ENCODE results near the gene GPR85.

GPR85 gene

DNA sequence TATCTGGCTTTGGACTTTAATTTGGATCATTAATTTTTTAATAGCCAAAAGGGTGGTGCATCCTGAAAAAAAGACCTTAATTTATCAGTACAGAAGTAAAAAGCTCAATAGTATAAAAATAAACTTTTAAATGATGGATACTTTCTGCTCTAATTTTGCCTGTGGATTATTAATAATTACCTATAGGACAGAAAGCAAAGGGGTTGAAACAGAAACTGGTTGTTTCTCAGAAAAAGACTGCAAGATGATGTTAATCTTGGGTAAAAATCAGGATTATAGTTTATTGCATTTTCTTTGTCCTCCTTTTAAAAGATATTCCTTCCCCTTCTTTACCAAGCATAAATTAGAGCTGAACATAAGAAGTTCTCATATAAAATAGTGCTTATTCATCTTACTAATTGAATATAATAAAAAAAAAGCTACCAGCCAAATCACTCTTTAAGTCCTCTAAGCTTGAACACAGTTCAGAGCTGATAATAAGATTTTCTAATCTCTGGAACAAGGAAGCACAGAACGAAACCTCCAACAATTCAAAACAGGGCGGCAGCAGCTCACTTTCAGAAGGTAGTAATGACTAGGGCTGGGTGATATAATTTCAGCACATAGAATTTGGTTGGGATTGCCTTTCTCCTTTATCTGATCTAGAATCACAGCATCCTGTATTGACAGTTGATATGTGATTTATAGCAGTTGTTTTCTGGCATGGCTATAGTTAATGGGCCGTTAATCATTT is 8.1 kb upstream of the GPR85 start:
- DNase-seq (ENCODE audit: low spot score in 2 of 2) (no peak), ATAC-seq (no peak)
- Mint-ChIP-seq H3K36me3 (no peaks in the 10 kb centered on the region), H3K4me3 (no peak overlapping the region), H3K27ac (no peak overlapping the region), H3K4me1 (no peaks in the 10 kb centered on the region), H3K9me3 (no peaks in the 10 kb centered on the region)

DNA sequence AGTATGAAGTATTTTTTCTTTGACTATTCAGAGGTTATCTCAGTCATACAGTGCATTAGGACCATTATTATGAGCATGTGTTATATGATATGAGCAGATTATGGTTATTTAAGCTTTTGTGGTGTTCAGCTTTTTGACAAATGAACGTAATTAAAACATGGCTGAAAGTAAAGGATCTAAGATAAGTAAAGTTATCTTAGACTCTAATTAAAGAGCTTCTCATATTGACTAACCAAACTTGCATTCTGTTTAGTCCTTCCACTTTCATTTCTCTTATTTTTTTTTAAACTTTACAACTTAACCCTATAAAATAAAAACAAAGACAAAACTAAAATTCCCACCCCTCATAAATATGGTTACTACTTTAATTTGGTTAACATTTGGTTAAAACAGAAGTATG is 6.9 kb upstream of the GPR85 start:
- Mint-ChIP-seq H3K9me3 (no peaks in the 10 kb centered on the region), H3K4me3 (no peak overlapping the region), H3K36me3 (no peaks in the 10 kb centered on the region), H3K27ac (no peak overlapping the region), H3K4me1 (no peaks in the 10 kb centered on the region)
- DNase-seq (ENCODE audit: low spot score in 2 of 2) (no peak), ATAC-seq (no peak)

DNA sequence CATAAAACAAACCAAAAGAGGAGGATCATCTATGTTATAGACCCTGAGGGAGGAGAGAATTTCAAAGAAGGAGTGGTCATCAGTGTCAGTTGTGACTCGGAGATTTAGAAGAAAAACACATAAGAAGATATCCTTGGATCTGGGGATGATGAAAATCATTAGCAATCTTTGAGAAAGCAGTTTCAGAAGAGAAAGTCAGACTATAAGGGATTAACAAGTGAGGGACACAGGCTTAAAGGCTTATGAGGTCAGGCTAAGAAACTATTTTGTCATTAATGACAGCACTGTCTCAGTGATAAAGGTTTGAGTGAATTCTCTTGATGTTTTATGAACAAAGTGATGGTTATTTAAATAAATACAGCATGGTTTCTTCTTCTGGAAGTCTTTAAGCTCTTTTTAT is 6.1 kb upstream of the GPR85 start:
- Mint-ChIP-seq H3K4me3 (no peak overlapping the region), H3K36me3 (no peaks in the 10 kb centered on the region)

DNA sequence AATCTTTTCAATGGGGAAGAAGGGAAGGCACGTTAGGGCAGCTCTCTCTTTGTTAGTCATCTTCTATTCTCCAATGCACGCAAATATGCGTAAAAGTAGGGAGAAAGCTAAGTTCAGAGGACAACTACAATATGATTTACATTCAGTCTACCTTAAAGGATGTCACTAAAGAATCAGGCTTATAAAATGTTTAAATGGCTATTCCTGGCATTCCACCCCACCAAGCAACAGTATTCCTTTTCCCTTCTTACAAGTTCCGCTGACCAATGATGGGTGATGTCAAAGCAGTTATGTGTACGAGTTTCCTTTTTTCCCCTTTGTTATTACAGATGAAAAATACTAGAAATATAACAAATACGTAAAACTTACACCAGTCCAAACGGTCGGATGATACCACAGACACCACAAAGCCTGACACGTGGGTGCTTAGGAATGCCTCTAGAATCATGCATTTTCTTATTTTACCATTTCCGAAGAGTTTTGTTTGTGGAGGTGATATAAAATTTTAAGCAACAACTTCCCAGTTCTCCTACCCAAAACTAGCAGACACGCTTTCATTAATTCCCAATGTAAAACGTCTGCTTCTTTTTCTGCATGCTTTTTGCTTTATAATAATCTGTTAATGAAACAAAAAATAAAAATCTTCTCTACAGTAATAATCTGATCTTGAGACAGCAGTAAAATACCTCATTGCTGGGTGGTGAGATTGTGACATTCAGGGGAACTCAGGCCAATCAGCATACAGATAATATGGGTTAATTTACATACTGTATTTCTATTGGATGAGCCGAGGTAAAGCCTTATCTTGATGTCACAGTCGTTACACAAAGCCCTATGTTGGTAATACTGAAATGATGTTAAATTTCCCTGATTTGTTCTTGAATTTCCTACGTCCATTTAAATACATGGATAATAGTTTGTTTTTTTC is 708 bp upstream of the GPR85 start:
- Mint-ChIP-seq H3K4me3 (no peak overlapping the region), H3K9me3 (no peaks in the 10 kb centered on the region), H3K27ac (no peak overlapping the region), H3K36me3 (no peaks in the 10 kb centered on the region), H3K4me1 (no peaks in the 10 kb centered on the region)
- DNase-seq (ENCODE audit: low spot score in 2 of 2), result no peak
- ATAC-seq, result no peak

More for the DNA sequence above, 6.1 kb upstream of the GPR85 start:
- ATAC-seq (no peak), DNase-seq (ENCODE audit: low spot score in 2 of 2) (no peak)
- Mint-ChIP-seq H3K4me1 (no peaks in the 10 kb centered on the region), H3K27ac (no peak overlapping the region), H3K9me3 (no peaks in the 10 kb centered on the region)

DNA sequence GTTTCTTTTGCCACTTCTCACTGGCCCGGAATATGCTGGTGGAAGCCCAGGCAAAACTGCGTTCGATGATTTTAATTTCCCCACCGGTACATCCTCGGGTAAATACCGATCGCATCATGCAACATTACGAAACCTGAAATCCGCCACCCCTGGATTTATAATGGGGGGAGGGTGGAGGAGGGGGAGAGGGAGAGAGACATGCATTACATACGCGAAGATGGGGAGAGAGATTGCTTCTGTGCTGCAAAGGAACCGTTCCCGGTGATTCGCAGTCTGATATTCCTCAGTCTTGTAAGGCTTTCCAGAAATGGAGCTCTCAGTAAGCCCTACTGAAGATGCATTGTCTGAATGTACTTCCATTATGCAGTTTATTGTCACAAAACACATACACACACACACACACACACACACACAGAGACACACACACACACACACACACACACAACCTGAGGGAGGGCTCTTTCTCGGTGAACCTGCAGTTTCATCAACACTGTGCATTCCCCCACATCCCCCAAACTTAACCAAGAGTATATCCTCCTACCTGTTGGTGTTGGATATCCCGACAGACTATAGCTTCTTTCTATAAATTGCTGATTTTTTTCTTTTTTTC is 741 bp downstream of the GPR85 start:
- H3K9me3 Mint-ChIP-seq, result no peaks in the 10 kb centered on the region

DNA sequence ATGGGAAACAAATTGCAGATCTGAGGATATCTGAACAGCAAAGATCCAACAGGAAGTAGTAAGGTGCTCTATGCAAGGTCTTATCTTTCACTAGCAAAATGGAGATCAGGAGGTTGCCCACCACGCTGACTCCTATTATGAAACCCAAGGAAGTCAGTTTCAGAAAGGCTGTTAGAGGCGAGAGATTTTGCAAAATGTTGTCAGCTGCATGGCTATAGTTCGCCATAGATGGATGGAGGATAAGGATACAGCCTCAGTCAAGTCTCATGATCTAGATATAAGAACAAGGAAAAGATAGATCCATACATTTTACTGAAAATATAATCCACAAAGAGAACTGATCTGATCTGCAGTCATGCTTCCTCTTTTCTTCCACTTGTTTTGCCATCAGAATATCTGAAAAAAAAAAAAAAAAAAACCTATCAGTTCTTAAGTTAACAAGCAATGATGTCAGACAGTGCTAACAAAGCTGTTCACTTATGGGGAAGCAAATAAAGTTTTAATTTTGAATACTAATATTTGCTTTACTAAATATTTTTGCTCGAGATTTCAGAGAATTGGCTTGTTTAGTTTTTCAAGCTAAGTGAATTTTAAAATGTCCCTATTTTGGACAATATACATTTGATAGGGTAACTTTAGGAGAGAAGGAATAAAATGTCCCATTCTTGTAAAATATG is 2.0 kb downstream of the GPR85 start:
- ATAC-seq (no peak), DNase-seq (ENCODE audit: low spot score in 2 of 2) (no peak)
- Mint-ChIP-seq H3K4me1 (no peaks in the 10 kb centered on the region), H3K4me3 (no peak overlapping the region), H3K9me3 (no peaks in the 10 kb centered on the region), H3K36me3 (no peaks in the 10 kb centered on the region), H3K27ac (no peak overlapping the region)

More for the DNA sequence above, 741 bp downstream of the GPR85 start:
- DNase-seq (ENCODE audit: low spot score in 2 of 2) (no peak), ATAC-seq (peak; percentile 31)
- Mint-ChIP-seq H3K27ac (no peak overlapping the region), H3K4me1 (no peaks in the 10 kb centered on the region), H3K36me3 (no peaks in the 10 kb centered on the region), H3K4me3 (no peak overlapping the region)

DNA sequence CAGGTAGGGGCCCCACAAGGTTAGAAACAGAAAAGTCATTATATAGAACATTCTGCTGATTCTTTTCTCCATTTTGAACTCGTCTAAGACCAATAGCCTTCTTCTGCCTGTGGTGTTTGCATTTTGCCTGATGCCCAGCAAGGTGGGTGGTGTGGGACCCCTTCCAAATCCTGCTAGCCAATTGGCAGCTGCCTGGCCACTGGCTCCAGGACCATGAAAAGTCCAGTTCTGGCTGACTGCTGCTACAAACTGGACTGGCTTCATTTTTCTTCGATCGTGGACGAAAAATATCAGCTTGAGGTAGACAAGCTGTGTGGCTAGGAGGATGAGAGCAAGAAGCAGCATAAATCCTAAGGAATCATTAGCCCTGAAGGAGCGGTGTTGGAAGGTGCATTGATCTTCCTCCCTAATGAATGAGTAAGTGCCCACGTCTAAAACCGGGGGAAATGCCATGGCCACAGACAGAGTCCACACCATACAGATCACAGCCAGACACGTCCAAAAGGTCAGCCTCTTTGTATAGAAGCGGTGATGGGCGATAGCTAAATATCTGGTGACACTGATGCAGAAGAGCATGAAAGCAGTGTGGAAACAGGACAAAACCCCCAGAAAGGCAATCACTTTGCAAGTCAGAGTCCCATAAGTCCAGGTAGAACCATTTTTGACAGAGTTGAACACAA is 2.7 kb downstream of the GPR85 start:
- ATAC-seq, result no peak
- H3K9me3 Mint-ChIP-seq, result no peaks in the 10 kb centered on the region
- no peak overlapping the region for H3K4me3 Mint-ChIP-seq

DNA sequence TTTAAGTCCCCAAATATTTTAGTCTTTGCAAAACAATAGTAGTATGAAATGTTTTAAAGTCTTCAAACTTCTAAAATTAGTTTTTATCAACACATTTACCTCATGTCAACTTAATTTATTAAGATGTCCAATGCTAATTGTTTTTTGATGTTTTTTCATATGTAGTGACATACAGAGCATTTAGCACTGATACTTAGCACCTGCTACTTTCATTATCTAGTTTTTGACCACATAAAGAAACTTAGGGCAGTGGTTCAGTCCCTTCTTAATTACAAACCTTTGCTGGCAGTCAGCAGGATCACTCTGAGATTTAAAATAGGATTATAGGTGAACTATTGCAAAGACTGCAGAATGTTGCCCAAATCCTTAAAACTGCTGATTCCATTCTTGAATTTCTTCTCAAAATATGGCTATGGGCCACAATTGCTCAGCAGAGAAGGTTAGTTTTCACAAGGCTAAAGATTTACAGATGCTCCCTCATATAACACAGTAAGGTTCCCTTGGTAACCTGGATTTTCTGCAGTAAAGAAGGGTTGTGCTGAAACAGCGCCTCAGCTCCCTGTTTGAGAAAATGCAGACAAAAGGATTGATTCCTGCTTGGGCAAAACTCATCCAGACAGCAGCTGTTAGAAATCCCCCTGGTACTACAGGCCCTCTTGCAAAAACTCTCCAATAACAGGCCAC is 3.4 kb downstream of the GPR85 start:
- H3K36me3 Mint-ChIP-seq, result no peaks in the 10 kb centered on the region
- H3K27ac Mint-ChIP-seq, result no peak overlapping the region
- H3K9me3 Mint-ChIP-seq, result no peaks in the 10 kb centered on the region
- DNase-seq (ENCODE audit: low spot score in 2 of 2), result no peak
- no peaks in the 10 kb centered on the region for H3K4me1 Mint-ChIP-seq
- H3K4me3 Mint-ChIP-seq, result no peak overlapping the region
- no peak for ATAC-seq

More for the DNA sequence above, 2.7 kb downstream of the GPR85 start:
- no peaks in the 10 kb centered on the region for H3K4me1 Mint-ChIP-seq
- no peak for DNase-seq (ENCODE audit: low spot score in 2 of 2)
- H3K27ac Mint-ChIP-seq, result no peak overlapping the region
- no peaks in the 10 kb centered on the region for H3K36me3 Mint-ChIP-seq

DNA sequence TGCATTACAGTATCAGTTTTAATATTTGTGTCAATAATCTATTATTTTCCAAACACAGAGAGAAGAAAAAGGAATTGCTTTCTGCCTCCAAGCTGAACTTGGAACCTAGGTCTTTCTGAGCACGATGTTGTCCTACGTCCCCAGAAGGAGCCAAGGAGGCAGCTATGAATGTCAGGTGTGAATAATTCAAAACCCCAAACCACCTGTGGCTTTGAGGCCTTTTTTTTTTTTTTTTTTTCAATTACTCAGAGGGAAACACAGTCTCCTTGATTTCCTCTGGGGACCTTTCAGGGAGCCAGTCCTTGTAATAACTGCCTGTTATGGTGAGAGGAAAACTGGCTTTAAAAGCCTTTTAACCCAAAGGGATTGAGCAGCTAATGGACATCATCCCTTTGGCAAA is 8.3 kb downstream of the GPR85 start:
- H3K4me1 Mint-ChIP-seq, result no peaks in the 10 kb centered on the region
- no peak overlapping the region for H3K27ac Mint-ChIP-seq
- DNase-seq (ENCODE audit: low spot score in 2 of 2) (no peak), ATAC-seq (peak; percentile 55)
- H3K4me3 Mint-ChIP-seq, result no peak overlapping the region
- no peaks in the 10 kb centered on the region for H3K36me3 Mint-ChIP-seq
- no peaks in the 10 kb centered on the region for H3K9me3 Mint-ChIP-seq

DNA sequence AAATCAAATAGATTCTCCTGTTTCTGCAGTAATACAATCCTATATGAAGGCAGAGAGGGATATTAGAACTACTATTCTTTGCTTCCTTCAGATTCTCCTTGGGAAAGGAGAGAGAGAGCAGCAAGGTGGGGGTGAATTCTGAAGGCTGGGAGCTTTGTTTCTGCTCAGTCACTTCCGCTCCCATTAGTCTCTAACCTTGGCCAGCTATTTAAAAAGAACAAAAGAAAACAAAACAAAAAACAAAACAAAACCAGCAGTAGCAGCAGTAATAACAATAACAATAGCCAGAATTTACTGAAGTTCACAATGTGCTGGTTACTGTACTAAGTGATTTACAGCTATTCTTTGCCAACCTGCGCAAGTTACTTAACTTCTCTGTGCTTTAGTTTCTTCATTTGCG is 9.9 kb downstream of the GPR85 start:
- H3K9me3 Mint-ChIP-seq, result no peaks in the 10 kb centered on the region
- no peak overlapping the region for H3K27ac Mint-ChIP-seq
- no peak for DNase-seq (ENCODE audit: low spot score in 2 of 2)
- no peak for ATAC-seq
- H3K36me3 Mint-ChIP-seq, result no peaks in the 10 kb centered on the region
- H3K4me1 Mint-ChIP-seq, result no peaks in the 10 kb centered on the region
- H3K4me3 Mint-ChIP-seq, result no peak overlapping the region

DNA sequence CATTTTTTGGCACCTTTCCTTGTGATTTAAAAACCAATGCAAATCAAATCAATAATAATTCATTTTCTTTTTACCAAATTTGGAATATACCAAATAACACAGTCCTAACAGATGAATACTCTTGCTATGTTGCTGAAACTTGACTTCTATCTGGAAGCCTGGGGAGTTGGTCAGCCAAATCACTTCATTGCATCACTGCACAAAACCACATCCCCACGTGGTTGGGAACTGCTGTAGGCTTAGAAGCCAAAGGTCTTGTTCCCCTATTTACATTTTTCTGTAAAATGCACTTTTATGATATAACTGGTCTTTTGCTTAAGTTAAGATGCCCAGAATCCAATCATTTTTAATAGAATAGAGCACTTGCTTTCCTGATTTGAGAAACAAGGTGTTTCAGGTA is 15.2 kb downstream of the GPR85 start:
- no peak for ATAC-seq
- Mint-ChIP-seq H3K27ac (no peak overlapping the region), H3K36me3 (no peaks in the 10 kb centered on the region), H3K4me1 (no peaks in the 10 kb centered on the region), H3K9me3 (no peaks in the 10 kb centered on the region), H3K4me3 (no peak overlapping the region)
- DNase-seq (ENCODE audit: low spot score in 2 of 2), result no peak

DNA sequence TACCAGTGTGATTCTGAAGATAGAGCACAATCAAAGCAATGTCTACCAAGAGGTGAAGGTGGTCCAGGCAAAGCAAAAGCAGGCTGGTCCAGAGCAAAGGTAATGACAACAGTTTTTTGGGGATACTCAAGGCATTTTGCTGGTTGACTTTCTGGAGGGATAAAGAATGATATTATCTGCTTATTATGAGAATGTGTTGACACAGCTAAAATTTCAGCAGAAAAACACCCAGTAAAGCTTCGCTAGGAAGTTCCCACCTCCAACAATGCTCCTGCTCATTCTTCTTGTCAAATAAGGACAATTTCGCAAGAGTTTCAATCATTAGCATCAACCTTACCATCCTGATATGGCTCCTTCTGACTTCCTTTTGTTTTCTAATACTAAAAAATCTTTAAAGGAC is 24.1 kb downstream of the GPR85 start:
- Mint-ChIP-seq H3K4me1 (no peaks in the 10 kb centered on the region), H3K4me3 (no peak overlapping the region), H3K9me3 (no peaks in the 10 kb centered on the region), H3K36me3 (no peaks in the 10 kb centered on the region), H3K27ac (no peak overlapping the region)
- no peak for ATAC-seq
- DNase-seq (ENCODE audit: low spot score in 2 of 2), result no peak

DNA sequence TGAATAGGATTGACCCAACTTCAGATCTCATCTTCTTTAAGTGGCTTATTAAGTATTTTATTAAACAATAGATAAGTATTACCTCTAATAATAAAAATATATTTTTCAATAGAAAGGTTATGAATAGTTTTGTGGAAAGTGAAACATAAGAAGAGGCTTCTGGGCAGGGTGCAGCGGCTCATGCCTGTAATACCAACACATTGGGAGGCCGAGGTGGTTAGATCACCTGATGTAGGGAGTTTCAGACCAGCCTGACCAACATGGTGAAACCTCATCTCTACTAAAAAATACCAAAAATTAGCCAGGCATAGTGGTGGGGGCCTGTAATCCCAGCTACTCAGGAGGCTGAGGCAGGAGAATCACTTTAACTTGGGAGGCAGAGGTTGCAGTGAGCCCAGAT is 26.5 kb downstream of the GPR85 start:
- Mint-ChIP-seq H3K36me3 (no peaks in the 10 kb centered on the region), H3K4me1 (no peaks in the 10 kb centered on the region), H3K9me3 (no peaks in the 10 kb centered on the region), H3K4me3 (no peak overlapping the region), H3K27ac (no peak overlapping the region)
- DNase-seq (ENCODE audit: low spot score in 2 of 2) (no peak), ATAC-seq (no peak)

DNA sequence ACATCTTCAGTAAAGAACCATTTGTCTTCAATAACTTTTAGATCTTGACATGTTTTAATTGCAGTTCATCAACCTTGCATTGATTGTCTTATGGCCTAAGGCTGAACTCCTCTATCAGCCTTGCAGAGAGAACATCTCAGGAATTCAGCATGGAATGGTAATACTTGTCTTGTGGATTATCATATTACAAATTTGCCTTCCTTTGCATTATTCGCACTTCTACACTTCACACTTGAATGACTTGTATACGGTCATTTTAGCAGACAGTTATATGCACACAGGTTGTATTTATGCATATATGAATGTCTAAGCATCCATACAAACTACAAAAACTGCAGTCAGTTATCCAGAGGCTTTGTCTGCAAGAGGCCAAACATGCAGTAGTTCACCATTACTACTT is 31.7 kb downstream of the GPR85 start:
- no peaks in the 10 kb centered on the region for H3K36me3 Mint-ChIP-seq
- H3K27ac Mint-ChIP-seq, result no peak overlapping the region
- peaks cover 3% of the 10 kb centered on the region for H3K9me3 Mint-ChIP-seq
- ATAC-seq (no peak), DNase-seq (ENCODE audit: low spot score in 2 of 2) (no peak)
- H3K4me3 Mint-ChIP-seq, result no peak overlapping the region
- H3K4me1 Mint-ChIP-seq, result no peaks in the 10 kb centered on the region
